Activated CD8-positive, alpha-beta T cell treated with anti-CD3 and anti-CD28 coated beads for 36 hours (primary cell): Measurements from ENCODE around the gene UGDH. TPM values are rescaled to one million over a fixed set of nuclear protein-coding genes. Genes with fewer than 3 reads are reported as not detected.

ENCODE experiments used
- ATAC-seq: fragments of 200-7000 bp; cut with Tn5 transposase; one replicate; pipeline ENCODE4 v1.10.0; 2021; ENCODE audit warnings: mild to moderate bottlenecking, moderate library complexity
- CTCF ChIA-PET: fragments of 350-600 bp; sonication (Branson Sonifier 250); formaldehyde crosslinking; loops from one replicate; lab custom pipeline; 2021; ENCODE audit warnings: antibody characterized with exemption; lab: Charles Lee
- POLR2A ChIA-PET: fragments of 350-600 bp; sonication (Branson Sonifier 250); formaldehyde crosslinking; loops from one replicate; lab custom pipeline; 2021; ENCODE audit warnings: antibody characterized with exemption; lab: Charles Lee
- DNase-seq: peaks from one replicate; pipeline ENCODE4 v3.0.0-alpha.2; 2020
- H3K27ac Mint-ChIP-seq: one replicate; pipeline ENCODE4 v1.8.0; 2021; ENCODE audit warnings: mild to moderate bottlenecking, mixed read lengths
- H3K27me3 Mint-ChIP-seq: one replicate; pipeline ENCODE4 v1.8.0; 2021; ENCODE audit warnings: mixed read lengths
- H3K36me3 Mint-ChIP-seq: one replicate; pipeline ENCODE4 v1.8.0; 2021; ENCODE audit warnings: low read depth, mixed read lengths
- H3K4me1 Mint-ChIP-seq: one replicate; pipeline ENCODE4 v1.8.0; 2021; ENCODE audit warnings: low read depth, mixed read lengths
- H3K4me3 Mint-ChIP-seq: one replicate; pipeline ENCODE4 v1.8.0; 2021; ENCODE audit warnings: mild to moderate bottlenecking, moderate library complexity, mixed read lengths
- H3K9me3 Mint-ChIP-seq: one replicate; pipeline ENCODE4 v1.8.0; 2021; ENCODE audit warnings: mixed read lengths
- intact Hi-C: fragments of 100-400 bp; cut with micrococcal nuclease; formaldehyde crosslinking; loops from one replicate; pipeline ENCODE4 v1.10.0; 2022
- total RNA-seq, 2 experiments: library from RNA; stranded (reverse); gene quantifications; one replicate each; pipeline ENCODE4 v1.2.3, GENCODE V29; 2021
- TF ChIP-seq, protein P1 (sequence below): fragments of 200-600 bp; IDR thresholded peaks from one replicate; pipeline ENCODE4 v1.8.0; 2022; ENCODE audit warnings: antibody characterized with exemption, mild to moderate bottlenecking

The UGDH gene
- total RNA-seq, 2 experiments from 2014 or later = 14.6 to 16.7 TPM

- H3K4me3 Mint-ChIP-seq = no peak overlapping the region
- H3K27me3 Mint-ChIP-seq = no peaks in the 10 kb centered on the region
- H3K4me1 Mint-ChIP-seq = peaks cover 60% of the 10 kb centered on the region
- ATAC-seq (no peak), DNase-seq (no peak)
- CTCF ChIA-PET = interaction anchor here (0.9 to 1.2 kb wide), 3 partner anchors 8 to 16 kb away, joined by 3 to 6 read pairs (median 4); no protein-coding TSS in a partner anchor
- H3K36me3 Mint-ChIP-seq = peaks cover 76% of the 10 kb centered on the region
- intact Hi-C loops = no loop called here
- TF ChIP-seq, protein P1, sequence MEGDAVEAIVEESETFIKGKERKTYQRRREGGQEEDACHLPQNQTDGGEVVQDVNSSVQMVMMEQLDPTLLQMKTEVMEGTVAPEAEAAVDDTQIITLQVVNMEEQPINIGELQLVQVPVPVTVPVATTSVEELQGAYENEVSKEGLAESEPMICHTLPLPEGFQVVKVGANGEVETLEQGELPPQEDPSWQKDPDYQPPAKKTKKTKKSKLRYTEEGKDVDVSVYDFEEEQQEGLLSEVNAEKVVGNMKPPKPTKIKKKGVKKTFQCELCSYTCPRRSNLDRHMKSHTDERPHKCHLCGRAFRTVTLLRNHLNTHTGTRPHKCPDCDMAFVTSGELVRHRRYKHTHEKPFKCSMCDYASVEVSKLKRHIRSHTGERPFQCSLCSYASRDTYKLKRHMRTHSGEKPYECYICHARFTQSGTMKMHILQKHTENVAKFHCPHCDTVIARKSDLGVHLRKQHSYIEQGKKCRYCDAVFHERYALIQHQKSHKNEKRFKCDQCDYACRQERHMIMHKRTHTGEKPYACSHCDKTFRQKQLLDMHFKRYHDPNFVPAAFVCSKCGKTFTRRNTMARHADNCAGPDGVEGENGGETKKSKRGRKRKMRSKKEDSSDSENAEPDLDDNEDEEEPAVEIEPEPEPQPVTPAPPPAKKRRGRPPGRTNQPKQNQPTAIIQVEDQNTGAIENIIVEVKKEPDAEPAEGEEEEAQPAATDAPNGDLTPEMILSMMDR = no peak
- H3K9me3 Mint-ChIP-seq = no peaks in the 10 kb centered on the region
- H3K27ac Mint-ChIP-seq = peak overlapping the region; percentile 49
- POLR2A ChIA-PET = interaction anchor here (0.7 to 1.4 kb wide), 3 partner anchors 10 to 136 kb away, joined by 3 to 4 read pairs (median 3); no protein-coding TSS in a partner anchor
Observed at GRCh38 chr4:39452860-39453587, 74.2 kb downstream of the UGDH start.

DNA sequence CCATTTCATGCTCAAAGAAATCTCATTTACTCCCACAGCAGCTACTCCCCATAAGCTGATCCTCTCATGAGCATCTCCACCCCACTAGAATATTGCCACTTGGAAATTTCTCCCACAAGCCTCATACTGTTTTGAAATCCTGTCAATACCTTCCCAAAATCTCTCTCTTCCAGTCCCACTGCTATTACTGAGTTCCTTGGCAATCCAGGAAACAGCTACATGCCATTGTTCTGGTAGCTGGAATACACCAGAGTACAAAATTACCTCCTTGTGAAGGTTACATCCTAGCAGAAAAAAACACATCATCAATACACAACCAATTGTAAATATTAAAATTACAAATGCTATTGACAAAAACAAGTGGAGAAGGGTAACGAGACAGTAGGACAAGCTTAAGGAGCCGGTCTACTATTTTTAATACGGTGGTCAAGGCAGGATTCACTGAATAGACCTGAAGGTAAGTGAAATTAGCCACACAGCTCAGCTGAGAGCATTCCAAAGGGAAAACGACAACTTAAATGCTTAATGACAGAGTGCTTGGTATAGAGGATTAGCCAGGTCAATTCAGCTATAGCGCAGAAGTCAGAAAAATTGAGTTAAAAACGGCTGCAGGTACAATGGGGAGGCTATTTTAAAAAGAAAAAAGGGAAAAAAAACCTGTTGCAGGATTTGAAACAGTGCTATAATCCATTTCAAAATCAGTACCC, 74.9 kb downstream of the UGDH start:
- H3K27me3 Mint-ChIP-seq = no peaks in the 10 kb centered on the region

DNA sequence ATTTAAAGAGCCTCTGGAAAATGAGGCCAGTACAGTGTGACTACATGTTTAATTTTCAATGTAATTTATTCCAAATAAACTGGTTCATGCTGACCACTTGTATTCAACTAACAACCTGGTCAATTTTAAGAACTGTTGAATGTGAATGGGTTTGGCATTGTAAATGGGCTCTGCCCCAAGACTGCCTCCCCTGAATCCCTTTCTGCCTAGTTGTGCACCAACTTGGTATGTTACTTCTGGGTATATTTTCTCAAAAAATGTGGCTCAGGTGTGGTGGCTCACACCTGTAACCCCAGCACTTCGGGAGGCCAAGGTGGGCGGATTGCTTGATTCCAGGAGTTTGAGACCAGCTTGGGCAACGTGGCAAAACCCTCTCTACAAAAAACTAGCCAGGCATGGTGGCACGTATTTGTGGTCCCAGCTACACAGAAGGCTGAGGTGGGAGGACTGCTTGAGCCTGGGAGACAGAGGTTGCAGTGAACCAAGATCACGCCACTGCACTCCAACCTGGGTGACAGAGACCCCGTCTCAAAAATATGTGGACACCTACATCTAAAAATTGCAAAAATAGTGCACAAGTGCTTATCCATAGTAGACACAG, 75.7 kb downstream of the UGDH start:
- DNase-seq (no peak), ATAC-seq (no peak)
- Mint-ChIP-seq H3K4me1 (peaks cover 66% of the 10 kb centered on the region), H3K4me3 (peak overlapping the region; percentile 14), H3K27ac (peak overlapping the region; percentile 71), H3K36me3 (peaks cover 66% of the 10 kb centered on the region), H3K27me3 (no peaks in the 10 kb centered on the region), H3K9me3 (no peaks in the 10 kb centered on the region)
- intact Hi-C loops = no loop called here
- CTCF ChIA-PET = interaction anchor here (1.2 kb wide), 1 partner anchor 18 kb away, joined by 6 read pairs; no protein-coding TSS in a partner anchor
- POLR2A ChIA-PET = interaction anchor here (0.6 to 1.5 kb wide), 6 partner anchors 9 to 1146 kb away, joined by 3 to 5 read pairs (median 3); no protein-coding TSS in a partner anchor
- TF ChIP-seq, protein P1 = no peak

More for the DNA sequence above, 74.9 kb downstream of the UGDH start:
- DNase-seq (no peak), ATAC-seq (no peak)
- H3K36me3 Mint-ChIP-seq = peaks cover 73% of the 10 kb centered on the region
- ChIA-PET CTCF (interaction anchor here (0.9 to 1.2 kb wide), 2 partner anchors 8 to 17 kb away, joined by 3 to 6 read pairs; no protein-coding TSS in a partner anchor), POLR2A (interaction anchor here (0.6 to 1.5 kb wide), 6 partner anchors 10 to 1147 kb away, joined by 3 to 5 read pairs (median 3); no protein-coding TSS in a partner anchor)
- intact Hi-C loops = no loop called here
- H3K9me3 Mint-ChIP-seq = no peaks in the 10 kb centered on the region
- TF ChIP-seq, protein P1 = no peak
- H3K4me1 Mint-ChIP-seq = peaks cover 66% of the 10 kb centered on the region
- H3K27ac Mint-ChIP-seq = peak overlapping the region; percentile 71
- H3K4me3 Mint-ChIP-seq = peak overlapping the region; percentile 14

GRCh38 chr4:39450618-39451017, 76.6 kb downstream of the UGDH start:
- Mint-ChIP-seq H3K36me3 (peaks cover 58% of the 10 kb centered on the region), H3K9me3 (no peaks in the 10 kb centered on the region), H3K27ac (peak overlapping the region; percentile 57), H3K4me1 (peaks cover 59% of the 10 kb centered on the region), H3K4me3 (no peak overlapping the region), H3K27me3 (no peaks in the 10 kb centered on the region)
- TF ChIP-seq, protein P1 = no peak
- DNase-seq (no peak), ATAC-seq (no peak)
- ChIA-PET POLR2A (interaction anchor here (1.5 kb wide), 1 partner anchor 13 kb away, joined by 3 read pairs; no protein-coding TSS in a partner anchor), CTCF (no interaction called here)
- intact Hi-C loops = no loop called here

Other genes starting within 250 kb of the UGDH start
- gene RFC1, start 161.1 kb downstream of the UGDH start, total RNA-seq = 100 to 1,000 TPM; 108 to 114 TPM
- gene KLB, start 120.5 kb downstream of the UGDH start, total RNA-seq = not detected
- 1,000 to 10,000 TPM; 2,605 to 2,684 TPM for gene RPL9, start 68.5 kb downstream of the UGDH start, total RNA-seq
- 10 to 100 TPM; 35.8 to 42.5 TPM for gene LIAS, start 68.4 kb downstream of the UGDH start, total RNA-seq
- gene SMIM14, start 111.4 kb upstream of the UGDH start, total RNA-seq = 1 to 10 TPM in 1 of 2 experiments, under 1 TPM in 1; 0.87 to 2.0 TPM
- gene UBE2K, start 170.7 kb upstream of the UGDH start, total RNA-seq = 10 to 100 TPM; 69.5 to 77.1 TPM